ENCODE measurements around the gene IFIT2. TPM values are rescaled to one million over a fixed set of nuclear protein-coding genes. Genes with fewer than 3 reads are reported as not detected.

Gene IFIT2
- total RNA-seq, 1 experiment from 2014 or later, result not detected

- no peak overlapping the region for H2AFZ ChIP-seq (ENCODE audit: low read length)
- H3K27me3 ChIP-seq (ENCODE audit: insufficient read depth, low read length), result no peaks in the 10 kb centered on the region
- H2BK20ac ChIP-seq (ENCODE audit: low read depth, low read length, poor library complexity, severe bottlenecking), result no peak overlapping the region
- no peak overlapping the region for H3K4ac ChIP-seq (ENCODE audit: low read depth, low read length)
- no peaks in the 10 kb centered on the region for H3K23me2 ChIP-seq (ENCODE audit: insufficient read length, low read depth, low read length, poor library complexity, severe bottlenecking)
- no peak overlapping the region for H2BK12ac ChIP-seq (ENCODE audit: insufficient read length, low read depth, low read length)
- no peak overlapping the region for H3T11ph ChIP-seq (ENCODE audit: low read length)
- H3K56ac ChIP-seq (ENCODE audit: insufficient read length, low read depth, low read length), result no peak overlapping the region
- no peak overlapping the region for H3K27ac Mint-ChIP-seq
- no peaks in the 10 kb centered on the region for H3K9me3 ChIP-seq (ENCODE audit: control insufficient read depth, low read depth, low read length)
- no peak overlapping the region for H2BK5ac ChIP-seq (ENCODE audit: insufficient read length, low read length)
- no peak overlapping the region for H4K91ac ChIP-seq (ENCODE audit: insufficient read length, low read depth, low read length)
- no peak overlapping the region for H2BK120ac ChIP-seq (ENCODE audit: low read depth, low read length, poor library complexity, severe bottlenecking)
- no peak overlapping the region for H3K14ac ChIP-seq (ENCODE audit: insufficient read depth, low read length)
- no peak overlapping the region for H3K27ac ChIP-seq (ENCODE audit: insufficient read length, low read depth, low read length)
- H3K79me1 ChIP-seq (ENCODE audit: insufficient read depth, low read depth, low read length, poor library complexity, severe bottlenecking), result no peaks in the 10 kb centered on the region
- no peaks in the 10 kb centered on the region for H3K4me1 ChIP-seq (ENCODE audit: insufficient read depth, low read length)
- H3K9ac ChIP-seq (ENCODE audit: extremely low read depth, insufficient read length, low read length), result no peak overlapping the region
- no peak overlapping the region for H3K4me2 ChIP-seq (ENCODE audit: insufficient read depth, insufficient read length, low read length)
- TF ChIP-seq CTCF (conservative IDR thresholded peaks at IDR 0.05), result no peak
- H4K8ac ChIP-seq (replicated peaks; ENCODE audit: insufficient read length, low read depth, low read length), result no peak overlapping the region
- no peak for DNase-seq
- H4K5ac ChIP-seq (ENCODE audit: insufficient read length, low read depth, low read length), result no peak overlapping the region
- no peak overlapping the region for H3K4me3 Mint-ChIP-seq
- no peaks in the 10 kb centered on the region for H3K9me3 Mint-ChIP-seq
- H3K79me2 ChIP-seq (ENCODE audit: insufficient read depth, low read length), result no peaks in the 10 kb centered on the region
- no peak overlapping the region for H3K18ac ChIP-seq (ENCODE audit: insufficient read length, low read depth, low read length)
- no peaks in the 10 kb centered on the region for H3K36me3 Mint-ChIP-seq (ENCODE audit: insufficient read depth in 1 of 3, low read depth in 3 of 3)
- H4K20me1 ChIP-seq (ENCODE audit: control insufficient read depth, insufficient read depth, insufficient read length), result no peaks in the 10 kb centered on the region
- H2BK15ac ChIP-seq (ENCODE audit: low read depth, low read length), result no peak overlapping the region
- no peak overlapping the region for H3K23ac ChIP-seq (ENCODE audit: insufficient read length, low read depth, low read length)
- H3K27me3 Mint-ChIP-seq (ENCODE audit: low read depth), result no peaks in the 10 kb centered on the region
- peaks cover 10 to 14% of the 10 kb centered on the region in 2 experiments; a peak in 3 of 4 replicates for H3K4me1 Mint-ChIP-seq
- no peak overlapping the region for H2AK5ac ChIP-seq (ENCODE audit: insufficient read length, low read length)
- WGBS (ENCODE audit: extremely low coverage, insufficient read length, low lambda C conversion rate), result no CpG with 5 or more reads among the region's 6 CpGs
Measured at GRCh38 chr10:89275383-89275782, 26.5 kb upstream of the IFIT2 start.

All from H9 (cell line).